HG03354 (cell line): Measurements from ENCODE around the gene C2CD4A.

Experiments
- ATAC-seq: cut with Tn5 transposase; IDR thresholded peaks from one replicate; pipeline ENCODE4 v1.9.1; 2021; ENCODE audit warnings: mild to moderate bottlenecking; ENCODE audit not compliant: unreplicated experiment, poor library complexity, severe bottlenecking

C2CD4A gene

DNA sequence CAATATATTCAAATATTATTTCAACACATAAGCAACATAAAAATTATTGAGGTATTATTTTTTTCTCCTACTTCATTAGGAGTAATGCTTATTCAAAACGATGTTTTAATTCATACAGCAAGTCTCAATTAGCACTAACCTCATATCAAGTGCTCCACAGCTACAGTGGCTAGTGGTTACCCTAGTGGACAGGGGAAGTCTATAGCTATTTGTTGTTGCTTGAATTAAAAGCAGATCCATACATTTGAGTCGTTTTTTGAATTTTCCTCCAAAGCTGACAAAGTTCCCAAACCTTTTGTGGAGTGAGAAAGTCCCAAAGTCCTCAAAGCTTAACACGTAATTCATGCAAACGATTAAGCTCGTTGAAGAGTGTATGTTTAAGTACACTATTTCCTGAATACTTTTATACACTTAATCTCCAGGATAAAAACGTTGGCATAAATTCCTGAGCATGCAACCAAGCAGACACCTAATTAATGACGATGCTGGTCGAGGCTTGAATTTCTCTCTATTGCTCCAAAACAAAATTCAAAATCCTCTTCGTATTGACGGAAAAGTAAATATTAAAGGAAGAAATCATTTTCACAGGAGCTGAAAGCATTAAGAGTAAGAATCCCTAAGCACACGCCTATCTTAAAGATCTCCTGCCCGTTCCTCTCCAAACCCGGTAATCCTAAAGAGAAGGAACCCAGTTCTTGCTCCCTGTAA is 7.5 kb upstream of the C2CD4A start:
- no peak for ATAC-seq

DNA sequence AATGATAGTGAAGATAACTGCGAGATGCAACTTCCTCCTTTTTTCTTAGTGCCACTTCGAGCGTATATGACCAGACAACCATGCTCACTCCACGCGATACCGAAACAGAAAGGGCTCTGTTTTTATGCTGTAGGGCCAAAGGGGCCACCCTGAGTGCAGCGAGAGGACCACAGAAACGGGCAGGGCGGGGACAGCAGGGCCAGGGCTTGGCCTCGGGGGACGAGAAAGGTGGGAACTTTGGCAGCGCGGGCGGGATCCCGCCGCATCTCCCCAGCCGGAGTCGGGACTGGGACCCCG is 7.0 kb upstream of the C2CD4A start:
- ATAC-seq: peak; percentile 82

DNA sequence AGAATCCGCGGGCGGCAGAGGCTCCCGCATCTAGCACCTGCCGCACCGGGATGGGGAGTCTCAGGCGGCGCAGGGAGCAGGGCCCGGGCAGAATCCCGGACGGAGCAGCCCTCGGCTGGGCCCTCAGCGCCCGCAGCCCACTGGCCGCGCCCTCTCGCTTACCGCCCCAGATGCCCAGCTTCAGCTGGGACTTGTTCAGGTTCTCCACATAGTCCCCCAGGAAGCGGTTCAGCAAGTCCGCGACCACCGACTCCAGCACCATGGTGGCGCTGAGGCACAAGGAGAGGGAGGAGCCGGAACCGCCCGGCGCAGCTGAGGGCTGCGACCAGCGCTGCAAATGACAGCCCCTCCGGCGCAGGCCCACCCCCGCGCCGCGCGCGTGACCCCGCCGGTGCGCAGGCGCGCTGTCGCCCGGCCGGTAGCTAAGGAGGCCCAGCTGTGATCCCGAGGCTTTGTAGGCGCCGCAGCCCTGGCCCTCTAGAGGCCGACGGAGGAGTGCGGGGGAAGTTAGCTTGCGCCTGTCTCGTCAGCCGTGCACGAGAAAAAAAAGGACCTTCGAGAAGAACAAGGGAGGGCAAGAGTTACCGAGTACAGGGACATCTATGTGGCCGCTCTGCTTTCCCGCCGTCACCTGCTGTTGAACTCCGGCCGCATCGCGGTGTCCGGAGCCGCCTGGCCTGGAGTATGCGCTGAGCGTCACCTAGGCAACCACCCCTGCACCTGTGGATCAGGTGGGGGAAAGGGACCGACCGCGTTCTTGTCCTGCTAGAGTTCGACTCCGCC is 6.5 kb upstream of the C2CD4A start, which contains the start of gene VPS13C:
Gene VPS13C, minus strand, starts transcription at position 335 of the 783 bp plus-strand sequence. Its CDS starts 73 bp downstream, at position 262.
- peak; percentile 85 for ATAC-seq

- ATAC-seq: no peak
Observed at GRCh38 chr15:62060896-62061280, 5.9 kb upstream of the C2CD4A start.

GRCh38 chr15:62063825-62064635 is 2.7 kb upstream of the C2CD4A start:
- ATAC-seq: no peak

- ATAC-seq: peak; percentile 48
Observed at GRCh38 chr15:62067448-62068044, 769 bp downstream of the C2CD4A start.

DNA sequence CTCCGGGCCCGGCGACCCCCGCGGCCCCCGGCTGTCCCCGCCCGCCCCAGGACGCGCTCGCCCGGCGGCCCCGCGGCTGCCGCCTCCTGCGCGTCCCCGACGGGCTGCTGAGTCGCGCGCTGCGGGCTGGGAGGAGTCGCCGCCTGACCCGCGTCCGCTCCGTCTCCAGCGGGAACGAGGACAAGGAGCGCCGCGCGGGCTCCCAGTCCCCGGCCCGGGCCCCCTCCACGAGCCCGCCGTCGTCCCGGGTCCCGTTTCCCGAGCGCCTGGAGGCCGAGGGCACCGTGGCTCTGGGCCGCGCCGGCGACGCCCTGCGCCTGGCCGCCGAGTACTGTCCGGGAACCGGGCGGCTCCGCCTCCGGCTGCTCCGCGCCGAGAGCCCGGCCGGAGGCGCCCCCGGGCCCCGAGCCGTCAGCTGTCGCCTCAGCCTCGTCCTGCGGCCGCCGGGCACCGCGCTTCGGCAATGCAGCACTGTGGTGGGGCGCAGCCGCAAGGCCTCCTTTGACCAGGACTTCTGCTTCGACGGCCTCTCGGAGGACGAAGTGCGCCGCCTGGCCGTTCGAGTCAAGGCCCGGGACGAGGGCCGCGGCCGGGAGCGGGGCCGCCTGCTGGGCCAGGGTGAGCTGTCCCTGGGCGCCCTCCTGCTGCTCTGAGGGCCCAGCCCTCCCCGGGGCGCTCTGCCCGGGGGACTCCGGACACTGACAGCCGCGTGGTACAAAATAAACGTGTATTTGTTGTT is 1.5 kb downstream of the C2CD4A start:
- ATAC-seq: peak; percentile 42

GRCh38 chr15:62068810-62069167 is 2.0 kb downstream of the C2CD4A start:
- no peak for ATAC-seq

GRCh38 chr15:62069551-62069950 is 2.8 kb downstream of the C2CD4A start:
- ATAC-seq: no peak

GRCh38 chr15:62071711-62072308 is 5.0 kb downstream of the C2CD4A start:
- no peak for ATAC-seq

DNA sequence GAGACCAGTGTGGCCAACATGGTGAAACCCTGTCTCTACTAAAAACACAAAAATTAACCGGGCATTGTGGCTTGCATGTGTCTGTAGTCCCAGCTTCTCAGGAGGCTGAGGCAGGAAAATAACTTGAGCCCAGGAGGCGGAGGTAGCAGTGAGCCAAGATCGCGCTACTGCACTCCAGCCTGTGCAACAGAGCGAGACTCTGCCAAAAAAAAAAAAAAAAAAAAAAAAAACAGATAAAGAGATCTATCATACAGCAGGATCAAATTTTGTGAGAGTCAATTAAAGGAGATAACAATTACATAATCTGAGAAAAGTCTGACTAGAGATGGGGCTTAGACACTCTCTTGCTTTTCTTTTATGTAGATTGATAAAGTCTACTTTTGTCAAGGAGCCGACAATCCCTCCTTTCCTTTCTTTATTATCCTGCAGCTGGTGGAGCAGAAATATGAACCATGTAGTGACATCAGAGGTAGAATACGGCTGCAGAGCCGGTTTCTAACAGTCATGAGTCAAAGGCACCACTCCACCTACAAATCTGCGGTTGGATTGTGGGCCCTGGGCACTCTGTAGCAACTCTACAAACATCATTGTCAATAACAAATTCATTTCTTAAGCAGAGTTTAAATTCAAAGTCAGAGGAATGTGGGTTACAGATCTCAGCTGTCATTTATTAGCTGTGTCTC is 9.0 kb downstream of the C2CD4A start:
- no peak for ATAC-seq

DNA sequence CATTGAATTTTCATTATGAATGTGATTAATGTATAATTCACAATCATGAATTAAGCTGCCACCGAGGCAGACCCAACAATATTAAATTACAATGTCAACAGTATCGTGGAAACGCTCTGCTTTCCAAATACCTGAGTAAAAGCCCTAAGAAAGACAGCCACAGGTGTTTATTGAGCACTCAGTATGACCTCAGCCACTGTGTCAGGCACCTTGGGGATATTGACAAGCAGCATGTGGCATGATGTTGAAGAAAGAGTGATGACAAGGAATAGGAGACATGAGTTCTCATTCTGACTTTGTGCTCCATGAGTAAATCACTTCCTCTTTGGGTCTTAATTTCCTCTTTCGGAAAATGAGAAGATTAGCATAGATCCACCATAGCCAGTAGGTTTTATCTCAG is 12.8 kb downstream of the C2CD4A start:
- no peak for ATAC-seq

GRCh38 chr15:62083194-62084154 is 16.7 kb downstream of the C2CD4A start:
- ATAC-seq: no peak

GRCh38 chr15:62085740-62086139 is 19.0 kb downstream of the C2CD4A start:
- no peak for ATAC-seq

GRCh38 chr15:62087671-62088352 is 21.0 kb downstream of the C2CD4A start:
- ATAC-seq: no peak

DNA sequence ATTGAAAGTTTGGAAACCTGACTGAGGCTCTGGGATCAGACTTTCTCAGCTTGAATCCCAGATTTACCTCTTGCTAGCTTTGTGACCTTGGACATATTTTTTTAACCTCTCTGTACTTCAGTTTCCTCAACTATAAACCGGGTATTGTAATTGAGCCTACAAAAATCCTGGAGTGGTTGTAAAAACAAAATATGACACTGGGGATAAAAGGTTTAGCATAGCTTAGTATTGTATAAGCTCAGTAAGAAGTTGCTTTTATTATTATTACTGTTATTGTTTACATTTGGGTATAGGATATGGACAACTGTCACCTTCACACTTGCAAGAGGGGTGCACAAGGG is 21.5 kb downstream of the C2CD4A start:
- ATAC-seq: no peak

- ATAC-seq: no peak
Observed at GRCh38 chr15:62089616-62090015, 22.8 kb downstream of the C2CD4A start.
